GM13976 (cell line): ENCODE results near the gene EPN1.

Experiments used
- DNase-seq: peaks from one replicate; pipeline ENCODE4 v3.0.0; 2012; ENCODE audit warnings: low spot score
- in situ Hi-C: fragments of 300-500 bp; cut with MboI; formaldehyde crosslinking; loops from one replicate; pipeline ENCODE4 v1.12.0; 2022; ENCODE audit warnings: low sequenced_read_pairs, mixed read lengths, inconsistent platforms; ENCODE audit not compliant: unreplicated experiment
- TF ChIP-seq, protein P1 (sequence below): IDR thresholded peaks from 2 replicates; pipeline ENCODE4 v1.5.1; 2012; ENCODE audit warnings: borderline replicate concordance, mild to moderate bottlenecking; ENCODE audit not compliant: insufficient read depth; ENCODE audit errors: extremely low read depth, missing control alignments, control extremely low read depth

EPN1 gene

DNA sequence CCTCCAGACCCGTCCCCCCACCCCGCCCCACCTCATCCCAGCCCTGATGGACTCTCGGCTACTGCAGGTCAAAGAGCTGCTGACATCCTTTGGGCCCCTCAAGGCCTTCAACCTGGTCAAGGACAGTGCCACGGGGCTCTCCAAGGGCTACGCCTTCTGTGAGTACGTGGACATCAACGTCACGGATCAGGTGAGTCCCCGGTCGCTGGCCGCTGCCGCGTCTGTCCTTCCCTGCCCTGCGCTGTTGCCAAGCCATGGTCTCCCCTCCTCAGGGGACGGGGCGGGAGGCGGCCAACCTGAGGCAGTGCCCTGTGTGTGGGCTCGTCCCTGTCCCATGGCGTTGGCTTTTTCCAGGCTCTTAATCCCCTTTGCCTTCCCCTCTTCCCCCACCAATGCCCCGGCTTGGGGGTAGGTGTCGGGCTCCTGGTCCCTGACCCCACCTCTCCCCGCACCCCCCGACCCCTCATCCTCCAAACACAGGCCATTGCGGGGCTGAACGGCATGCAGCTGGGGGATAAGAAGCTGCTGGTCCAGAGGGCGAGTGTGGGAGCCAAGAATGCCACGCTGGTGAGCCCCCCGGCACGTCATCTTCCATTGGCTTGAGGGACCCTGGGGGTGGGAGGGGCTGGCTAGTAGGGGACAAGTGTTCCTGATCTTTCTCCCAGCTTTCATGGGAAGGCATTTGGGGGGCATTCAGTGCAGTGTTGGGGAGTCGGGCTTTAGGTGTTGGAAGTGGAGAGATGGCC lies 6.2 kb upstream of the EPN1 start:
- TF ChIP-seq, protein P1, sequence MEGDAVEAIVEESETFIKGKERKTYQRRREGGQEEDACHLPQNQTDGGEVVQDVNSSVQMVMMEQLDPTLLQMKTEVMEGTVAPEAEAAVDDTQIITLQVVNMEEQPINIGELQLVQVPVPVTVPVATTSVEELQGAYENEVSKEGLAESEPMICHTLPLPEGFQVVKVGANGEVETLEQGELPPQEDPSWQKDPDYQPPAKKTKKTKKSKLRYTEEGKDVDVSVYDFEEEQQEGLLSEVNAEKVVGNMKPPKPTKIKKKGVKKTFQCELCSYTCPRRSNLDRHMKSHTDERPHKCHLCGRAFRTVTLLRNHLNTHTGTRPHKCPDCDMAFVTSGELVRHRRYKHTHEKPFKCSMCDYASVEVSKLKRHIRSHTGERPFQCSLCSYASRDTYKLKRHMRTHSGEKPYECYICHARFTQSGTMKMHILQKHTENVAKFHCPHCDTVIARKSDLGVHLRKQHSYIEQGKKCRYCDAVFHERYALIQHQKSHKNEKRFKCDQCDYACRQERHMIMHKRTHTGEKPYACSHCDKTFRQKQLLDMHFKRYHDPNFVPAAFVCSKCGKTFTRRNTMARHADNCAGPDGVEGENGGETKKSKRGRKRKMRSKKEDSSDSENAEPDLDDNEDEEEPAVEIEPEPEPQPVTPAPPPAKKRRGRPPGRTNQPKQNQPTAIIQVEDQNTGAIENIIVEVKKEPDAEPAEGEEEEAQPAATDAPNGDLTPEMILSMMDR: no peak
- in situ Hi-C loops: no loop called here
- no peak for DNase-seq

DNA sequence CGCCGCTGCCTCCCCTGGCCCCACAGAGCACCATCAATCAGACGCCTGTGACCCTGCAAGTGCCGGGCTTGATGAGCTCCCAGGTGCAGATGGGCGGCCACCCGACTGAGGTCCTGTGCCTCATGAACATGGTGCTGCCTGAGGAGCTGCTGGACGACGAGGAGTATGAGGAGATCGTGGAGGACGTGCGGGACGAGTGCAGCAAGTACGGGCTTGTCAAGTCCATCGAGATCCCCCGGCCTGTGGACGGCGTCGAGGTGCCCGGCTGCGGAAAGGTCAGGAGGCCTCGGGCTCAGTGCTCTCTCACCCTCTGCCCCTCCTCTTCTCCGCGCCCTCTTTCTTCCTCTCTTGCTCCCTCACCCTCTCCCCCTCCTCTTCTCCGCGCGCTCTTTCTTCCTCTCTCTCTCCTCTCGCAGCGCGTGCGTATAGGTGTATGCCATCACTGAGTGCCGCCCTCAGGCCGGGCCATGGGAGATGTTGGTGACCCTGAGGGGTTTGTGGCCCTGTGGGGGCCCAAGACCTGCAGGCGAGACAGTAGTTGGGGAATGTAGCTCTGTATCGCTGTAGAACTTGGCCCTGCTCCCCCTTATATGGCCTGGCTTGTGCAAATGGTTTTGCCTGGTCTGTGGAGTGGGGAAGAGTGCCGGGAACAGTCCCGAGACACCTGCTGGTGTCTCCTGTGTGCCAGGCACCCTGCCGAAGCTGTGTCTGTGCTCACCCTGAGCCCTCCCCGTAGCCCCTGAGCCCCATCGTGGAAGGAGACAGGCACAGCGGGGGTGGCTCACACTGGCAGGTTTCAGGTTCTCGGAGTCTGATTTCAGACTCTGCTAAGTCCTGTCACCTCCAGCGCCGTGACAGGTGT lies 5.4 kb upstream of the EPN1 start:
- TF ChIP-seq, protein P1: no peak
- in situ Hi-C loops: no loop called here
- no peak for DNase-seq

DNA sequence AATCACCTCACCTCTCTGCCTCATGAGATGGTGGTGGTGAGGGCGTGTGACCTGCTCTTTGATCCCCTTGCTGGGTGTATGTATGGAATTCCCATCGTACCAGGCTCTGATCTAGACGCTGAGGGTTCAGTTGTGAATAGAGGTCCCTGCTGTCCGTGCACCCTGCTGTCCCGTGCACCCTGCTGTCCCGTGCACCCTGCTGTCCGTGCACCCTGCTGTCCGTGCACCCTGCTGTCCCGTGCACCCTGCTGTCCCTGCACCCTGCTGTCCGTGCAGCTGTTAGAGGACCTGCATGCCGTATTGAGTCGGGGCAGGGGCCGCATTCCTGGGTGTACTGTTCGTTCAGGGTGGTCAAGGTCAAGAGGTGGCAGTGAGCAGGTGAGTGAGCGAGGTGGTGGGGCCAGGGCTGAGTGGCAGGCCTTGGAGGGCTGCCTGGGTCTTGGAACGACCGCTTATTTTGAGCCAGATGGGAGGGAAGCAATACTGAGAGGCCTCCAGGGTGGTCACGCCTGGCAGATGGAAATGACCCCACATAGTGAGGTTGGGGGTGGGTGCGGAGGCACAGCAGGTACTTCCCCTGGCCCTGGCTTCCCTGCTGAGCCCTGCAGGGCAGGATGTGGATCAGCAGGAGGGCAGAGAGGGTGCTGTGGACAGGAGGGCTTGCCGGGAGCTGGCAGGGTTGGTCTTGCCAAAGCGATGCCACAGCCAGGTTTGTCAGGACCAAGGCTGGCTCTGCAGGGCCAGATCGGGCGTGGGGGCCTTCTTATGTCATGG lies 4.6 kb upstream of the EPN1 start:
- no peak for DNase-seq
- in situ Hi-C loops: no loop called here
- TF ChIP-seq, protein P1: no peak

DNA sequence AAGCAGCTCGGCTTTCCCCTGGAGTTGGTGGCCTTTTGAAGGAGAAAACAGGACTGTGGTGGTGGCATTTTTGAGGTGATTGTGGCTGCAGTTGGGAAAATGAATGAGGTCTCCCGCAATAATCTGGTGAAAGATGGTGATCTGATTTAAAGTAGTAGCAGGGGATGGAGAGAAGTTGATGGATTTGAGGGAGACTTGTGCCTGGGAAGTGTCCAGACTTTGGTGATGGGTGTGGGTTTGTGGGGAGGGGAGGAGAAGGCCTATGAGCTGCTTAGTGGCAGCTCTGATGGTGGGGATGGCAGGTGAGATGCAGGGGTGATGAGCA lies 4.0 kb upstream of the EPN1 start:
- DNase-seq: no peak
- TF ChIP-seq, protein P1: no peak
- in situ Hi-C loops: no loop called here

DNA sequence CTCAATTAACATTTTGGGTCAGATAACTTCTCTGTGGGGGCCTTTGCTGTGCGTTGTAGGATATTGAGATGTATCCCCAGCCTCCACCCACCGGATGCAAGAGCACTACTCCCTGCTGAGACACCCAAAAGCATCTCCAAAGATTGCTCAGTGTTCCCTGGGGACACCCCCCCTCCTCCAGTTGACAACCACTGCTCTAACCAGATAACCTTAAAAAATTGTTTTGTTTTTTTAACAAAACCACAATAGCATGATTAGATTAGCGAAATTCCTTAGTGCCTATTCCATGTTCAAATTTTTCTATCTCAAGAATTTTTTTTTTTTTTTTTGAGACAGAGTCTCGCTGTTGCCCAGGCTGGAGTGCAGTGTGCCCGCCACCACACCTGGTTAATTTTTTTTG lies 2.6 kb upstream of the EPN1 start:
- TF ChIP-seq, protein P1: no peak
- in situ Hi-C loops: no loop called here
- no peak for DNase-seq

DNA sequence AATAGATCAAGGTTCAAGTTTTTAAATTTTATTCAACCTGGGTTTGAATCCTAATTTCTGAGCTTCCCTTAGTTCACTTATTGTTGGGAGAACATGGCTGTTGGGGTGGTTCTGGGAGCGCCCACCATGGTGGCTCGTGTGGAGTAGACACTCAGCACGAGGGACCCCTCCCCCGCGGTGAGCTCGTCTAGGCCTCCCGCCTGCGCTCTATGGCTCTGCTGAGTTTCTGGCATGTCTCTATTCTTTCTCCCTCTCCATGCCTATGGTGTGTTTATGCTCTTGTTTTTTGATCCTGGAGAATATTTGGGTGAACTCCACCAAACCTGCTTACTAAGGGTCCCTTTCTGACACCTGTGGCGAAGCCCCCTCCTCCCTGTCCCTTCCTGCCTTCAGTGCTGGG lies 1.6 kb upstream of the EPN1 start:
- TF ChIP-seq, protein P1: no peak
- no peak for DNase-seq
- in situ Hi-C loops: no loop called here
